Measurements from ENCODE around the gene SRI. TPM values are rescaled to one million over a fixed set of nuclear protein-coding genes. Genes with fewer than 3 reads are reported as not detected.
A peak's percentile ranks its signal among the peaks of the same experiment; 100 is the strongest.

SRI gene
- total RNA-seq, 2 donors from 2014 or later, result 58.1 to 65.8 TPM

DNA sequence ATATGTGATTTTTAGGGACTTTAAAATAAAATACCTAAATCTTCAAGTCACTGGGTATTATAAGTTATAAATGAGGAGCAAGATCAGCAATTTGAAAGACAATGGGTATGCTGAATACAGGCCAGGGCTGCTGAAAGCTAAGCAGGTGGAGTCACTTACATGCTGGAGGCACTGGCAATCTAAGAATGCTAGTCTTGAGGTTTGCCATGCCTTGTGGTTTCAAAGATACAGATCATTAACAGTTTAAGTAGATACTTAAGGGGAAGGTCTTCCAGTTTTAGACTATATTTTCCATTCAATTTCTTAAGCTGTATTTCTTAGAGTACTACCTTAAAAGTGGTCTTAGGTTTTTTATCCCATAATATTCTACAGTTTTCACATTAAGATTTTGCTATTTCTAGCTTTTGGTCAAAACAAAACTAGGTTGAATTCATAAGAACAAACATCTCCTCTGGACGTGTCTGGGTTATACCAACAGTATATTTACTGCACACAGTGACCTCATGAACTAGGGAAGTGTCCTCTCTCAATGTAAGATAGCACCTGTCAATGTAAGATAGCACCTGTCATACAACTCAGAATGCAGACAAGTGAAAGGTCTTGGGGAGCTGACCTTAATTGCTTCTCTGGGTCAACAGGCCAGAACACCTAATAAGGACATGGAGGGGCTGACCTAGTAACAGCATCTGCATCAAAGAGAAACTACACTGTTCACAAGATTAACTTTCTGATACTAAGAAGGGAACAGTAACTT, 2.0 kb downstream of the SRI start:
- peak overlapping the region; percentile 98 for H3K27ac Mint-ChIP-seq
- H3K9me3 ChIP-seq (ENCODE audit: control insufficient read depth, low read length, poor library complexity, severe bottlenecking), result no peaks in the 10 kb centered on the region
- H3K4me3 Mint-ChIP-seq, result peak overlapping the region; percentile 98
- H3K27me3 Mint-ChIP-seq, result no peaks in the 10 kb centered on the region
- H3K36me3 Mint-ChIP-seq (ENCODE audit: low read depth), result peaks cover 10% of the 10 kb centered on the region
- DNase-seq (no peak), ATAC-seq (no peak)
- peaks cover 36% of the 10 kb centered on the region for H3K4me1 Mint-ChIP-seq

DNA sequence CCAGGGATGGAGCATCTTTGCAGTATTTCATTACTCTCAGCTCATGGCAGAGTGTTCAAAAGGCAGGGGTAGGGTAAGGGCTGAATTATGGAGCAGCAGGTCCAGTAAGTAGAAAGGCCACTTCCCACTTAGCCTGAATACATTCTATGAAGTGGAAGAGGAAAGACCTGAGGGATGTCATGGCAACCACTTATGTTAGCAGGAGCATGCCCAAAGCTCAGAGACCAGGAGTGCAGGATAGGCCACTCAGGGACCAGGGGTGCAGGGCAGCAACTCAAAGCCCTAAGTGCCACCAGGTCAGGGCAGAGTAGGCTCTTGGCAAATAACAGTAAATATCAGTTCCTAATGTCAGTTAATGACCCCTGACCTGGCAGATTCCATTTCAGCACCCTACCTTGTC, 3.6 kb downstream of the SRI start:
- H3K4me3 Mint-ChIP-seq, result no peak overlapping the region
- H3K36me3 Mint-ChIP-seq (ENCODE audit: low read depth), result peaks cover 10% of the 10 kb centered on the region
- no peak for DNase-seq
- H3K27ac Mint-ChIP-seq, result no peak overlapping the region
- H3K4me1 Mint-ChIP-seq, result peaks cover 36% of the 10 kb centered on the region
- no peak for ATAC-seq
- no peaks in the 10 kb centered on the region for H3K9me3 ChIP-seq (ENCODE audit: control insufficient read depth, low read length, poor library complexity, severe bottlenecking)
- no peaks in the 10 kb centered on the region for H3K27me3 Mint-ChIP-seq

DNA sequence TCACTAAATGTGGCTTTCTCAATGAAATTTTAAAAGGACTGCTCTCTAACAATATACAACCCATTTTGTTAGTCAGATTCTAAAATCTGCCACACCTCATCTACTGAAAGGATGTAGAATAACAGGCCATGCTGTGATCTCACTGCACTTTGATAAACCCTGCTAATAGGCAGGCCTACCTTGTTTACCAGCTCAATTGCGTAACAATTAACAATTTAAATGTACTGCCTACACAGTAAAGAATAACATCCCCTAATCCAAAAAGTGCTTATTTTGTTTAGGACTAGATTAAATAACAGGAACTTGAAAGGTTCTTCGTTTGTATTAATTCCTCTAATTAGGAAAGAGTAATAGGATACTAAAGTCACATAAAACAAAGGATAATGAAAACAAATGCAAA, 4.5 kb downstream of the SRI start:
- H3K36me3 Mint-ChIP-seq (ENCODE audit: low read depth), result peaks cover 10% of the 10 kb centered on the region
- no peaks in the 10 kb centered on the region for H3K27me3 Mint-ChIP-seq
- H3K9me3 ChIP-seq (ENCODE audit: control insufficient read depth, low read length, poor library complexity, severe bottlenecking), result no peaks in the 10 kb centered on the region
- ATAC-seq, result no peak
- H3K27ac Mint-ChIP-seq, result no peak overlapping the region
- no peak overlapping the region for H3K4me3 Mint-ChIP-seq
- peaks cover 33% of the 10 kb centered on the region for H3K4me1 Mint-ChIP-seq
- DNase-seq, result no peak

DNA sequence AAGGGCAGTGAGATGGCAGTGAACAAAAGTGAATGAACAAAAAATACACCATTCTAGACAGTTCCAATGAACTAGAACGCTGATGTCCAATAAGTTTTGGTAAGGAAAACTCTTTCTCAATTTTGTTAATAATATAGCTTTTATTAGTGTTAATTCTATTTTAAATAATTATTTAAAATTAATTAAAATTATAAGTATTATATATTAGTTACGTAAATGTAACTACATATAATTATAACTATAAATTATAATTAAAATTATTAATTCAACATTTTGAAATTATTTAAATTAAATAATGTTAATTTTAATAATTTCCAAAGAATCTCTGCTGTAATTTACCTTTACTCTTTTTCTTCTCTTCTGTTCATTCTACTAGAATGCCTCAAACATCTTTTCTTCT, 5.4 kb downstream of the SRI start:
- no peak for DNase-seq
- no peaks in the 10 kb centered on the region for H3K27me3 Mint-ChIP-seq
- no peaks in the 10 kb centered on the region for H3K9me3 ChIP-seq (ENCODE audit: control insufficient read depth, low read length, poor library complexity, severe bottlenecking)
- peaks cover 10% of the 10 kb centered on the region for H3K36me3 Mint-ChIP-seq (ENCODE audit: low read depth)
- H3K27ac Mint-ChIP-seq, result peak overlapping the region; percentile 76
- peaks cover 31% of the 10 kb centered on the region for H3K4me1 Mint-ChIP-seq
- no peak for ATAC-seq
- H3K4me3 Mint-ChIP-seq, result no peak overlapping the region

DNA sequence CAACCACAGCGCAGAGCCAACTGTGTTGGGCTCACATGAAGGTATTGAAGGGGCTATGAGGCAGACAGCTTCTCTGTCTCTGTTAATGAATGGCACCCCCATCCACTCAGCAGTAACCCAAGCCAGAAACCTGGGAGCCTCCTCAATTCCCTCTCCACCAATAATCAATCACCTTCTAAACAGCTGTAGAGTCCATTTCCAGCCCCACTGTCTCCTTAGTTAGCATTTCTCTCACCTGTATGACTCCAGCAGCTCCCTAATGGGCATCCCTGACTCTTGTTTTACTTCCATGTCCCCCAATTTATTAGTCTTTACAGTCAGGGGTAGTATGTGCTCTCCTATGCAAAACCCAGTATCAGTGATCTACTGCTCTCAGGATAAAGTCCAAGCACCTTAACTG, 6.9 kb downstream of the SRI start:
- H3K9me3 ChIP-seq (ENCODE audit: control insufficient read depth, low read length, poor library complexity, severe bottlenecking), result no peaks in the 10 kb centered on the region
- Mint-ChIP-seq H3K36me3 (ENCODE audit: low read depth) (peaks cover 10% of the 10 kb centered on the region), H3K4me3 (no peak overlapping the region), H3K27ac (no peak overlapping the region), H3K4me1 (peaks cover 23% of the 10 kb centered on the region), H3K27me3 (no peaks in the 10 kb centered on the region)
- ATAC-seq, result no peak
- DNase-seq, result no peak

DNA sequence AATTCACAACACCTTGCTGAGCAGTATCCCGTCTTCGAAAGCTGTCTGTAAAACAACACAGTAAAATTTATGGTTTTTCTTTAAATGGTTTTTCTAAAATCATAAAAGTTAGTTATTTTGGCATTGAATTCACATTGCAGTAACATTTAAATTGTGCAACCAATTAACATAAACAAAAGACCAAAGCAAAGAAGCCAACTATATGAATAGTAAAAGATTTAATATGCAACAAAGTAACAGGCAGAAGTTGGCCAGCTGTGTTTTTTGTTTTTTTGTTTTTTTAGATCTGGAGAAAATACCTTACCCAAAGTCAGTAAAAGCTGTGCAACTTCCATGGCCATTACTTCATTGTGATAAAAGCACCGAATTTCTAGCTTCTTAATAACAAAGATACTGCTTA, 11.3 kb downstream of the SRI start:
- no peaks in the 10 kb centered on the region for H3K9me3 ChIP-seq (ENCODE audit: control insufficient read depth, low read length, poor library complexity, severe bottlenecking)
- no peak overlapping the region for H3K27ac Mint-ChIP-seq
- no peak overlapping the region for H3K4me3 Mint-ChIP-seq
- H3K4me1 Mint-ChIP-seq, result peaks cover 11% of the 10 kb centered on the region
- no peaks in the 10 kb centered on the region for H3K27me3 Mint-ChIP-seq
- no peak for DNase-seq
- H3K36me3 Mint-ChIP-seq (ENCODE audit: low read depth), result peaks cover 11% of the 10 kb centered on the region
- no peak for ATAC-seq

DNA sequence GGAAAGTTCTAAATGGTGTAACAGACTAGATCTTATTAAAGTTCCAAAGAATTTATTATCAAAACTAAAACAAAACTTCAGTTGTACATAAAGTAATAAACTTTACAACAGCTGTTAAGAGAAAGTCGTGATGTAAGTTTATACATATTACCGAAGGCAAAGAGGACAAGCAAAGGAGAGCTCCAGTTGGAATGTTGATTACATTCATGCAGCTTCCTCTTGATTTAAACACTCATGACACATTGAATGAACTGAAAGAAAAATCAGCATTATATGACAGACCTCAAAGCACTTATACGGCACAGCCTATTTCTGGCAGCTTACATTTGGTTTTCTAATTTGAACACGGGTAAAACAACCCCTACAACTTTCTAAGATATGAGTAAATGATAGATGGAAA, 13.6 kb downstream of the SRI start:
- H3K4me3 Mint-ChIP-seq, result no peak overlapping the region
- peaks cover 12% of the 10 kb centered on the region for H3K36me3 Mint-ChIP-seq (ENCODE audit: low read depth)
- no peaks in the 10 kb centered on the region for H3K9me3 ChIP-seq (ENCODE audit: control insufficient read depth, low read length, poor library complexity, severe bottlenecking)
- no peak overlapping the region for H3K27ac Mint-ChIP-seq
- no peak for DNase-seq
- H3K27me3 Mint-ChIP-seq, result no peaks in the 10 kb centered on the region
- ATAC-seq, result no peak
- peaks cover 5% of the 10 kb centered on the region for H3K4me1 Mint-ChIP-seq

DNA sequence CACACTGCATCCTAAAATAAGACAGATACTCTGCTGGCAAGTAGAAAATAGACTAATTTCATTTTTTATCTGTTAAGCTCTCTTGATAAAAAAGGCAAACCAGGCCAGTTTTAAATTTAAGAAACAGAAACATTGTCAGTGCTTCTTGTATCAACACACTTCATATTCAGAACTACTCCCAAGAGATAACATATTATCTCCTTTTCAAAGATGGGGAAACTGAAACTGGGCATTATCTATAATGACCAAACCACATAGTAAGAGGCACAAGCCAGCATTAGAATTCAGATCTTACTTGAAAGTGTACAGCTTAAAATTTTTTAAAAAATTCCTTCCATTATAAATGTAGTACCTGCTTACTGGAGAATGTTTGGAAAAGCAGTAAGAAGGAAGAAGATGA, 14.7 kb downstream of the SRI start:
- no peak for DNase-seq
- Mint-ChIP-seq H3K27me3 (no peaks in the 10 kb centered on the region), H3K36me3 (ENCODE audit: low read depth) (peaks cover 12% of the 10 kb centered on the region), H3K27ac (no peak overlapping the region), H3K4me1 (peaks cover 5% of the 10 kb centered on the region), H3K4me3 (no peak overlapping the region)
- ATAC-seq, result no peak
- H3K9me3 ChIP-seq (ENCODE audit: control insufficient read depth, low read length, poor library complexity, severe bottlenecking), result no peaks in the 10 kb centered on the region

DNA sequence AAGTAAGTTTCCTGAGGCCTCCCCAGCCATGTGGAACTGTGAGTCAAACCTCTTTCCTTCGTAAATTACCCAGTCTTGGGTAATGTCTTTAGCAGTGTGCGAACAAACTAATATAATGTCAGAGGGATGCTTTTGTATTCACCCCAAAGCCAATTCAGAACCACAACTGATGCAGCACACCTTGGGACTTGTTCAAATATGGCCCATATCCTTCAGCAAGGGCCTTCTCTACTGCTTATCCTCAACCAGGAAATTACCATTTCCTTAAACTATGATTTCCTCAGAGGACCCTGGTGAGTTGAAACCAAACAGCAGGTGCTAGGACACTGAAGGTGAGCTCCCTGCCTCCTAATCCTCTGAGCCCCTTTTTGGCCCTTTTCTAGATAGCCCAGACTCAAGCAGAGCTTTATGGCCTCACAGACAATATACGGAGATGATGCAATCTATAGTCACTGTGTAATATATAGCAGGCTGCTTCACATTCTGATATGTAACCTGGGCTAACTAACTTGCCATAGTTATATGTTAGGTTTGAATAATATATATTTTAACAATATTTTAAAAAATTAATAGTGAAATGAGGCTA, 15.2 kb downstream of the SRI start:
- Mint-ChIP-seq H3K4me1 (peaks cover 5% of the 10 kb centered on the region), H3K36me3 (ENCODE audit: low read depth) (peaks cover 12% of the 10 kb centered on the region), H3K4me3 (no peak overlapping the region), H3K27ac (peak overlapping the region; percentile 9), H3K27me3 (no peaks in the 10 kb centered on the region)
- ATAC-seq (no peak), DNase-seq (no peak)
- H3K9me3 ChIP-seq (ENCODE audit: control insufficient read depth, low read length, poor library complexity, severe bottlenecking), result no peaks in the 10 kb centered on the region

DNA sequence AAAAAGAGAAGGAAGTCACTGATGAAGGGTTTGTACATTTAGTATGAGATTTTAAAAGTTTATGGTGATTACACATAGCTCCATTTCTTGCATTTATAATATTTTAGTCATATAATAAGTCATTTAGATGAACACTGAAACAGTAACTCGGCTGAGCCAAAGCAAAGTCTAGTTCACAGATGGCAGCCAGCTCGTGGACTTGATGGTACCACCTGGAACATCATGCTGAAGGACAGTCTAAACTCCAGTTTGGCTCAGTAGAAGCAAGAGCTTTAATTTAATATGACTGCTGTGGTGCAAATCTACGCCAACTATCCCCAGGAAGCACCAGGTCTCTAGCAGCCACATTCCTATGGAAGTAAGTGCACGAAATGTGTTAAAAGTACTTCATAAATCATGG, 16.4 kb downstream of the SRI start:
- H3K9me3 ChIP-seq (ENCODE audit: control insufficient read depth, low read length, poor library complexity, severe bottlenecking), result no peaks in the 10 kb centered on the region
- Mint-ChIP-seq H3K4me3 (no peak overlapping the region), H3K4me1 (peaks cover 5% of the 10 kb centered on the region), H3K36me3 (ENCODE audit: low read depth) (peaks cover 12% of the 10 kb centered on the region), H3K27ac (no peak overlapping the region), H3K27me3 (no peaks in the 10 kb centered on the region)
- DNase-seq (no peak), ATAC-seq (no peak)

DNA sequence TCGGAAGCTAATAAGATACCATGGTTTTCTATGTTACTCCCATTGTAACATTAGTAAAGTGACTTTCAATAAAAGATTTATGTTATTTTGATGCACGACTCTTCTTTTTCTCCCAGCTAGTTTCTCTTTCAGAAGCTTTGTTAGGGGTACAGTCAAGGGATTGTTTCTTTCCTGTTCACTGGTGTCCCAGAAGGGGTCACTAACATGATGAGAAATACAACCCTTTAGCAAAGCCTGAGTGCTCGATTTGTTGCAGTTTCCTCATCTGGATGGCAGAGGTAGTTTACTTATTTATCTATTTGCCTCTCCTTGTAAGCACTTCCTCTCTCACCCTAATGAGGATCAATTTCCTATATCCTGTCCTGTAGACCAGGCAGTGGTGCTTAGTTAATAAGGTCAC, 17.0 kb downstream of the SRI start:
- Mint-ChIP-seq H3K27ac (no peak overlapping the region), H3K4me3 (no peak overlapping the region)

DNA sequence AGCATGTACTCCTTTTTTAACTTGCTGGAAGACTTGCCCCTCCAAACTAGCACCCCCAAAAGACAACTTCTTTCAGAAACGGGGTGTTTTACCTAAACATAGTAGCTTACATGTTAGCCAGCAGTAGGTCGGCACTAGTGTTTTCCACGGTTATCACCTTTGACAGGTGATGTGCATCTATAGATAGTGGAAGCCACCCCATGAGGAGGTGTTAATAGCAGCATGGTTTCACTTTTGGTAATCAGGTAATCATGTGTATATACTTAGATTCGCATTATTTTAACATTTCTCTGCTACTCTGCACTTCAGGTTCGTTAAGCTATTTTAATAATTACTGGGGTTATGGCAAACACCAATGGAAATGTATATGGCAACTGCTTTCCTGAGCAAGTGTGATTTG, 17.6 kb downstream of the SRI start:
- Mint-ChIP-seq H3K27ac (no peak overlapping the region), H3K4me3 (no peak overlapping the region), H3K27me3 (no peaks in the 10 kb centered on the region), H3K4me1 (peaks cover 5% of the 10 kb centered on the region), H3K36me3 (ENCODE audit: low read depth) (peaks cover 12% of the 10 kb centered on the region)
- no peaks in the 10 kb centered on the region for H3K9me3 ChIP-seq (ENCODE audit: control insufficient read depth, low read length, poor library complexity, severe bottlenecking)
- ATAC-seq, result no peak
- no peak for DNase-seq

More for the DNA sequence above, 17.0 kb downstream of the SRI start:
- H3K9me3 ChIP-seq (ENCODE audit: control insufficient read depth, low read length, poor library complexity, severe bottlenecking), result no peaks in the 10 kb centered on the region
- no peak for ATAC-seq
- DNase-seq, result no peak
- peaks cover 5% of the 10 kb centered on the region for H3K4me1 Mint-ChIP-seq
- H3K27me3 Mint-ChIP-seq, result no peaks in the 10 kb centered on the region
- peaks cover 12% of the 10 kb centered on the region for H3K36me3 Mint-ChIP-seq (ENCODE audit: low read depth)

DNA sequence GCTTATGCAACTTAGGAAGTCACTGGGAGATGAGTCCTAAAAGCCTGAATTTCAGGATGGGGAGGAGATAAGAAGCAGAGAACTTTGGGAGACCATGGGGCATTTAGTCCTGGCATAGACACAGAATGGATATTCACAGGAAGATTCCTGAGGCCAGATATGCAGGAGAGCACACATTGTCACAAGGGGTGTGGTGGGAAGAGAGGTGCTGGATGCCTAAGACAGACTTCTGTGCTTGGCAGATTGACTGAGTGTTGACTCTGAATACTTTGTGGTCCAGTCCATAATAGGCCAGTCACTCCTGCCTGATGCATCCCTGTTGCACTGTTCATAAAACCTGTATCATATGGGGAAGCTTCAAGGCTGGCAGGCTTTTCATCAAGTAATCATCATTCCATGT, 18.5 kb downstream of the SRI start:
- Mint-ChIP-seq H3K4me1 (peaks cover 5% of the 10 kb centered on the region), H3K4me3 (no peak overlapping the region), H3K36me3 (ENCODE audit: low read depth) (peaks cover 12% of the 10 kb centered on the region), H3K27ac (no peak overlapping the region), H3K27me3 (no peaks in the 10 kb centered on the region)
- ATAC-seq (no peak), DNase-seq (no peak)
- H3K9me3 ChIP-seq (ENCODE audit: control insufficient read depth, low read length, poor library complexity, severe bottlenecking), result no peaks in the 10 kb centered on the region

DNA sequence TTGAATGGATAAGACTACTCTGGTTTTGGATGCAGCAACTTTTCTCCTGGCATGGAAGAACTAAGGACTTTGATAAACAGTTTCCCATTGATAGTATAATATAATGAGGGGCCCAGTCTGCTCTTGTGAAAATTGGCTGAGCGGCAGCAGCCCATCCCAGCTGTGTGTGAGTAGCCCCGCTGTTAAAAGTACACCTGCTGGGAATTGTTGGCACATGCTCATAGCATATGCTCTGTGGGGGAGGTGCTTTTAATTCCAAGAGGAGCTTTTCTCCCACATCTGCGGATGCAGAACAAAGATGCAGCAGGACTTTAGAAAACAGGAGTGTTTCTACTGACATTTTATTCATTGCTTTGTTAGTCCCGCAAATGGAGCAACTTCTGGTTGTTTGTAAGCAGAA, 19.0 kb downstream of the SRI start:
- H3K4me3 Mint-ChIP-seq, result no peak overlapping the region
- no peaks in the 10 kb centered on the region for H3K9me3 ChIP-seq (ENCODE audit: control insufficient read depth, low read length, poor library complexity, severe bottlenecking)
- ATAC-seq, result no peak
- H3K27ac Mint-ChIP-seq, result no peak overlapping the region
- no peak for DNase-seq
- H3K4me1 Mint-ChIP-seq, result peaks cover 5% of the 10 kb centered on the region
- peaks cover 10% of the 10 kb centered on the region for H3K36me3 Mint-ChIP-seq (ENCODE audit: low read depth)
- no peaks in the 10 kb centered on the region for H3K27me3 Mint-ChIP-seq

Data from T-helper 17 cell (primary cell).